H9 (cell line): ENCODE data around the gene LMLN. TPM values are rescaled to one million over a fixed set of nuclear protein-coding genes. Genes with fewer than 3 reads are reported as not detected.

Experiments used
- DNase-seq: peaks from one replicate; pipeline ENCODE4 v3.0.0-alpha.2; 2017
- H2AFZ ChIP-seq: one replicate; pipeline ENCODE4 v1.6.1; 2013; ENCODE audit warnings: mild to moderate bottlenecking, low read length, control low read depth, moderate library complexity
- H2AK5ac ChIP-seq: 2 replicates; pipeline ENCODE4 v1.6.1; 2013; ENCODE audit warnings: low read length, control low read depth, mixed read lengths; ENCODE audit not compliant: insufficient read length
- H2BK120ac ChIP-seq: one replicate; pipeline ENCODE4 v1.6.1; 2013; ENCODE audit warnings: low read depth, mild to moderate bottlenecking, low read length, control low read depth, inconsistent platforms; ENCODE audit not compliant: poor library complexity, severe bottlenecking
- H2BK12ac ChIP-seq: 2 replicates; pipeline ENCODE4 v1.6.1; 2013; ENCODE audit warnings: low read length, control low read depth, mixed read lengths, low read depth; ENCODE audit not compliant: insufficient read length
- H2BK15ac ChIP-seq: 2 replicates; pipeline ENCODE4 v1.6.1; 2013; ENCODE audit warnings: low read depth, low read length, control low read depth
- H2BK20ac ChIP-seq: one replicate; pipeline ENCODE4 v1.6.1; 2013; ENCODE audit warnings: low read depth, mild to moderate bottlenecking, low read length, control low read depth, inconsistent platforms; ENCODE audit not compliant: poor library complexity, severe bottlenecking
- H2BK5ac ChIP-seq: 2 replicates; pipeline ENCODE4 v1.6.1; 2013; ENCODE audit warnings: low read length, control low read depth, mixed read lengths; ENCODE audit not compliant: insufficient read length
- H3K14ac ChIP-seq: 2 replicates; pipeline ENCODE4 v1.6.1; 2013; ENCODE audit warnings: low read length, control low read depth; ENCODE audit not compliant: insufficient read depth
- H3K18ac ChIP-seq: 2 replicates; pipeline ENCODE4 v1.6.1; 2013; ENCODE audit warnings: low read depth, mild to moderate bottlenecking, mixed read lengths, low read length, control low read depth; ENCODE audit not compliant: insufficient read length
- H3K23ac ChIP-seq: 2 replicates; pipeline ENCODE4 v1.6.1; 2013; ENCODE audit warnings: low read length, control low read depth, mixed read lengths, low read depth; ENCODE audit not compliant: insufficient read length
- H3K23me2 ChIP-seq: 2 replicates; pipeline ENCODE4 v1.6.1; 2013; ENCODE audit warnings: low read depth, mild to moderate bottlenecking, mixed read lengths, low read length, control low read depth; ENCODE audit not compliant: insufficient read length, poor library complexity, severe bottlenecking
- H3K27ac ChIP-seq: 2 replicates; pipeline ENCODE4 v1.5.1; 2013; ENCODE audit warnings: low read length, control low read depth, mixed read lengths, low read depth; ENCODE audit not compliant: insufficient read length
- H3K27me3 ChIP-seq: 2 replicates; pipeline ENCODE4 v1.6.1; 2013; ENCODE audit warnings: low read length, control low read depth, inconsistent platforms; ENCODE audit not compliant: insufficient read depth
- H3K4ac ChIP-seq: 2 replicates; pipeline ENCODE4 v1.6.1; 2013; ENCODE audit warnings: low read depth, mild to moderate bottlenecking, control low read depth, inconsistent platforms, low read length, moderate library complexity
- H3K4me1 ChIP-seq: 2 replicates; pipeline ENCODE4 v1.6.1; 2013; ENCODE audit warnings: low read length, control low read depth, inconsistent platforms; ENCODE audit not compliant: insufficient read depth
- H3K4me2 ChIP-seq: 2 replicates; pipeline ENCODE4 v1.6.1; 2013; ENCODE audit warnings: low read length, control low read depth, mixed read lengths; ENCODE audit not compliant: insufficient read length, insufficient read depth
- H3K56ac ChIP-seq: 2 replicates; pipeline ENCODE4 v1.6.1; 2013; ENCODE audit warnings: low read depth, mild to moderate bottlenecking, mixed read lengths, low read length, control low read depth; ENCODE audit not compliant: insufficient read length
- H3K79me1 ChIP-seq: 2 replicates; pipeline ENCODE4 v1.6.1; 2013; ENCODE audit warnings: low read depth, mild to moderate bottlenecking, moderate library complexity, low read length, control low read depth, inconsistent platforms; ENCODE audit not compliant: insufficient read depth, poor library complexity, severe bottlenecking
- H3K79me2 ChIP-seq: 2 replicates; pipeline ENCODE4 v1.6.1; 2013; ENCODE audit warnings: low read length, control low read depth, inconsistent platforms; ENCODE audit not compliant: insufficient read depth
- H3K9ac ChIP-seq: 2 replicates; pipeline ENCODE4 v1.6.1; 2013; ENCODE audit warnings: low read length, control low read depth, mixed read lengths; ENCODE audit not compliant: insufficient read length; ENCODE audit errors: extremely low read depth
- H3K9me3 ChIP-seq: one replicate; pipeline ENCODE4 v1.6.1; 2013; ENCODE audit warnings: low read depth, low read length, inconsistent platforms; ENCODE audit not compliant: control insufficient read depth
- H3T11ph ChIP-seq: one replicate; pipeline ENCODE4 v1.6.1; 2013; ENCODE audit warnings: mild to moderate bottlenecking, low read length, control low read depth, inconsistent platforms
- H4K20me1 ChIP-seq: one replicate; pipeline ENCODE4 v1.6.1; 2013; ENCODE audit not compliant: control insufficient read depth, insufficient read length, insufficient read depth
- H4K5ac ChIP-seq: 2 replicates; pipeline ENCODE4 v1.6.1; 2013; ENCODE audit warnings: low read depth, mild to moderate bottlenecking, mixed read lengths, low read length, control low read depth; ENCODE audit not compliant: insufficient read length
- H4K8ac ChIP-seq: replicated peaks from 2 replicates; pipeline ENCODE4 v1.6.1; 2013; ENCODE audit warnings: low read length, control low read depth, mixed read lengths, low read depth; ENCODE audit not compliant: insufficient read length
- H4K91ac ChIP-seq: 2 replicates; pipeline ENCODE4 v1.6.1; 2013; ENCODE audit warnings: low read depth, mild to moderate bottlenecking, moderate library complexity, mixed read lengths, low read length, control low read depth; ENCODE audit not compliant: insufficient read length
- H3K27ac Mint-ChIP-seq, 3 experiments: 2 replicates in 2 of 3; 3 replicates in 1 of 3; pipeline ENCODE4 v1.8.0; 2020 to 2021; ENCODE audit warnings: mixed read lengths in 3 of 3, mild to moderate bottlenecking in 1 of 3, moderate library complexity in 1 of 3
- H3K27me3 Mint-ChIP-seq: 2 replicates; pipeline ENCODE4 v1.8.0; 2021; ENCODE audit warnings: low read depth, mild to moderate bottlenecking, moderate library complexity, mixed read lengths
- H3K36me3 Mint-ChIP-seq, 3 experiments: 2 replicates in 2 of 3; 3 replicates in 1 of 3; pipeline ENCODE4 v1.8.0; 2020 to 2021; ENCODE audit warnings: low read depth in 3 of 3, mixed read lengths in 3 of 3; ENCODE audit not compliant: insufficient read depth in 1 of 3
- H3K4me1 Mint-ChIP-seq, 2 experiments: 2 replicates each; pipeline ENCODE4 v1.8.0; 2020; ENCODE audit warnings: mixed read lengths in 2 of 2
- H3K4me3 Mint-ChIP-seq, 2 experiments: 2 replicates in 1 of 2; 3 replicates in 1 of 2; pipeline ENCODE4 v1.8.0; 2020 to 2021; ENCODE audit warnings: mild to moderate bottlenecking in 2 of 2, mixed read lengths in 2 of 2, moderate library complexity in 1 of 2
- H3K9me3 Mint-ChIP-seq, 2 experiments: 2 replicates in 1 of 2; 3 replicates in 1 of 2; pipeline ENCODE4 v1.8.0; 2020; ENCODE audit warnings: mild to moderate bottlenecking in 2 of 2, mixed read lengths in 2 of 2, moderate library complexity in 1 of 2
- CTCF ChIP-seq: fragments of 200-600 bp; sonication (generic); conservative IDR thresholded peaks from 3 replicates; pipeline ENCODE4 v1.8.0; 2021; ENCODE audit warnings: antibody characterized with exemption, mild to moderate bottlenecking
- WGBS: extraction: QIAGEN DNeasy Blood & Tissue Kit; methylation state at CpG from one replicate; pipeline ENCODE4 v1.1.7; 2013; ENCODE audit warnings: missing lambda C conversion rate, low lambda C conversion rate, mixed read lengths; ENCODE audit not compliant: insufficient read length; ENCODE audit errors: extremely low coverage; 5-methylcytosine and 5-hydroxymethylcytosine counted together
- total RNA-seq: library from RNA; stranded (reverse); gene quantifications from 2 replicates; pipeline ENCODE4 v1.2.1, GENCODE V29; 2021

LMLN gene
- total RNA-seq, 1 experiment from 2014 or later: 3.8 TPM

DNA sequence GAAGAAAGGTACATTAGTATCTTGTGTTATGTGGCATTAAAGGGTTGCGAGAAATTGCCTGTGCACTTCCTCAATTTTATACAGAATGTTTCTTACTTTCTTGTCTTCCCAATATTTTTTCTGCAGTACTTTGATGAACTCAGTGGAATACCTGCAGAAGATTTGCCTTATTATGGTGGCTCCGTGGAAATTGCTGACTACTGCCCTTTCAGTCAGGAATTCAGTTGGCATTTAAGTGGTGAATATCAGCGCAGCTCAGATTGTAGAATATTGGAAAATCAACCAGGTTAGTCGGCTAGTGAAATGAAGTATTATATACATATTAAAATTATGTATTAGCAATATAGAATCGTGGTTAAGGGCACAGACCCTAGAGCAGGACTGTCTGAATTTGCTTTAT, 61.3 kb downstream of the LMLN start:
- Histone ChIP-seq H2BK15ac (no peak overlapping the region), H3K23ac (no peak overlapping the region), H3K14ac (no peak overlapping the region), H2AFZ (no peak overlapping the region), H4K91ac (no peak overlapping the region), H3K27me3 (no peaks in the 10 kb centered on the region), H2BK20ac (no peak overlapping the region), H3K9me3 (no peaks in the 10 kb centered on the region), H2BK12ac (no peak overlapping the region), H2BK5ac (no peak overlapping the region), H3K79me1 (no peaks in the 10 kb centered on the region), H4K20me1 (no peaks in the 10 kb centered on the region), H3K18ac (no peak overlapping the region), H4K8ac (no peak overlapping the region), H3T11ph (no peak overlapping the region), H3K4ac (no peak overlapping the region), H4K5ac (no peak overlapping the region), H3K23me2 (no peaks in the 10 kb centered on the region), H2AK5ac (no peak overlapping the region), H3K4me2 (no peak overlapping the region), H3K56ac (no peak overlapping the region), H3K9ac (no peak overlapping the region), H3K4me1 (no peaks in the 10 kb centered on the region), H3K27ac (no peak overlapping the region), H3K79me2 (no peaks in the 10 kb centered on the region), H2BK120ac (no peak overlapping the region)
- Mint-ChIP-seq H3K9me3 (no peaks in the 10 kb centered on the region), H3K27me3 (no peaks in the 10 kb centered on the region; the same call in 1 of the 2 replicates), H3K4me1 (peaks cover 7 to 10% of the 10 kb centered on the region in 2 experiments), H3K27ac (no peak overlapping the region), H3K36me3 (no peaks in the 10 kb centered on the region), H3K4me3 (no peak overlapping the region)
- WGBS: no CpG with 5 or more reads among the region's 5 CpGs
- no peak for TF ChIP-seq CTCF
- DNase-seq: no peak
